SK-N-SH treated with all-trans-retinoic acid at 6 μM for 48 hours (cell line): ENCODE results near the gene SOCS1.

Experiments
- ATAC-seq: fragments of 200-7000 bp; cut with Tn5 transposase; 3 replicates; pipeline ENCODE4 v1.9.1; 2020; ENCODE audit warnings: mild to moderate bottlenecking, moderate library complexity
- CREB5 ChIP-seq: fragments of 250-450 bp; sonication (Bioruptor Pico); IDR thresholded peaks from 2 replicates; pipeline ENCODE4 v1.5.1; 2020; ENCODE audit warnings: low read depth, mild to moderate bottlenecking, moderate library complexity
- CSDC2 ChIP-seq: fragments of 250-450 bp; sonication (Bioruptor Pico); IDR thresholded peaks from 2 replicates; pipeline ENCODE4 v1.5.0; 2020; ENCODE audit warnings: mild to moderate bottlenecking, moderate library complexity
- CSRNP3 ChIP-seq: fragments of 250-450 bp; sonication (Bioruptor Pico); IDR thresholded peaks from 2 replicates; pipeline ENCODE4 v1.5.1; 2021; ENCODE audit warnings: mild to moderate bottlenecking, moderate library complexity
- ESRRG ChIP-seq: fragments of 250-450 bp; sonication (Bioruptor Pico); IDR thresholded peaks from 2 replicates; pipeline ENCODE4 v1.6.1; 2021; ENCODE audit warnings: mild to moderate bottlenecking
- GLIS3 ChIP-seq: fragments of 250-450 bp; sonication (Bioruptor Pico); IDR thresholded peaks from 2 replicates; pipeline ENCODE4 v1.5.0; 2020; ENCODE audit warnings: mild to moderate bottlenecking, moderate library complexity
- ISL1 ChIP-seq: fragments of 250-450 bp; sonication (Bioruptor Pico); IDR thresholded peaks from 2 replicates; pipeline ENCODE4 v2.1.2; 2022; ENCODE audit warnings: mild to moderate bottlenecking, moderate library complexity
- PATZ1 ChIP-seq: fragments of 250-450 bp; sonication (Bioruptor Pico); IDR thresholded peaks from 2 replicates; pipeline ENCODE4 v1.8.0; 2020; ENCODE audit warnings: mild to moderate bottlenecking, moderate library complexity, borderline replicate concordance
- POU6F1 ChIP-seq: fragments of 250-450 bp; sonication (Bioruptor Pico); IDR thresholded peaks from 2 replicates; pipeline ENCODE4 v1.8.0; 2021; ENCODE audit warnings: low read depth, mild to moderate bottlenecking, moderate library complexity, borderline replicate concordance
- PPARA ChIP-seq: fragments of 250-450 bp; sonication (Bioruptor Pico); IDR thresholded peaks from 2 replicates; pipeline ENCODE4 v1.5.0; 2020; ENCODE audit warnings: mild to moderate bottlenecking, borderline replicate concordance
- RARB ChIP-seq: fragments of 250-450 bp; sonication (Bioruptor Pico); IDR thresholded peaks from 2 replicates; pipeline ENCODE4 v1.8.0; 2021; ENCODE audit warnings: mild to moderate bottlenecking, moderate library complexity
- SNAI2 ChIP-seq: fragments of 250-450 bp; sonication (Bioruptor Pico); IDR thresholded peaks from 2 replicates; pipeline ENCODE4 v1.5.0; 2020; ENCODE audit warnings: mild to moderate bottlenecking, moderate library complexity
- ZC3H10 ChIP-seq: fragments of 250-450 bp; sonication (Bioruptor Pico); IDR thresholded peaks from 2 replicates; pipeline ENCODE4 v1.5.1; 2021; ENCODE audit warnings: mild to moderate bottlenecking, moderate library complexity
- ZFP3 ChIP-seq: fragments of 250-450 bp; sonication (Bioruptor Pico); IDR thresholded peaks from 2 replicates; pipeline ENCODE4 v1.5.0; 2020; ENCODE audit warnings: mild to moderate bottlenecking, moderate library complexity
- ZFP30 ChIP-seq: fragments of 450-650 bp; formaldehyde crosslinking; IDR thresholded peaks from 2 replicates; pipeline ENCODE4 v1.5.0; 2022; ENCODE audit warnings: mild to moderate bottlenecking, moderate library complexity
- ZNF565 ChIP-seq: fragments of 450-650 bp; formaldehyde crosslinking; conservative IDR thresholded peaks from 2 replicates; pipeline ENCODE4 v1.5.0; 2020; ENCODE audit warnings: low read depth, mild to moderate bottlenecking, moderate library complexity
- ZNF70 ChIP-seq: fragments of 450-650 bp; formaldehyde crosslinking; IDR thresholded peaks from 2 replicates; pipeline ENCODE4 v1.5.0; 2020; ENCODE audit warnings: mild to moderate bottlenecking, moderate library complexity
- ZNF8 ChIP-seq: fragments of 450-650 bp; formaldehyde crosslinking; IDR thresholded peaks from 2 replicates; pipeline ENCODE4 v1.5.0; 2020; ENCODE audit warnings: mild to moderate bottlenecking, moderate library complexity

Gene SOCS1

GRCh38 chr16:11219178-11219577, 36.8 kb downstream of the SOCS1 start:
- TF ChIP-seq ZNF70 (CRISPR knock-in tag) (no peak), ISL1 (CRISPR knock-in tag) (no peak), ZFP30 (CRISPR knock-in tag) (no peak), ZFP3 (CRISPR knock-in tag) (no peak), POU6F1 (no peak), PATZ1 (CRISPR knock-in tag) (no peak), ZNF8 (CRISPR knock-in tag) (no peak), CSRNP3 (CRISPR knock-in tag) (no peak), PPARA (CRISPR knock-in tag) (no peak), GLIS3 (CRISPR knock-in tag) (no peak), ZNF565 (no peak), CREB5 (CRISPR knock-in tag) (no peak), RARB (CRISPR knock-in tag) (no peak)
- no peak for ATAC-seq

- no peak for ATAC-seq
- TF ChIP-seq ZC3H10 (CRISPR knock-in tag) (no peak), CSDC2 (CRISPR knock-in tag) (no peak)
Measured at GRCh38 chr16:11218604-11218962, 37.4 kb downstream of the SOCS1 start.

- no peak for ATAC-seq
- TF ChIP-seq ZFP30 (CRISPR knock-in tag): no peak
- no peak for TF ChIP-seq ZFP3 (CRISPR knock-in tag)
- TF ChIP-seq ESRRG (CRISPR knock-in tag): no peak
- no peak for TF ChIP-seq GLIS3 (CRISPR knock-in tag)
- no peak for TF ChIP-seq PATZ1 (CRISPR knock-in tag)
- no peak for TF ChIP-seq ZNF8 (CRISPR knock-in tag)
- no peak for TF ChIP-seq POU6F1
- TF ChIP-seq SNAI2 (CRISPR knock-in tag): no peak
- TF ChIP-seq ISL1 (CRISPR knock-in tag): no peak
Measured at GRCh38 chr16:11217651-11218603, 38.1 kb downstream of the SOCS1 start.
